Thyroid gland (tissue), 4 donors: ENCODE results near the gene ERICH6B. TPM values are rescaled to one million over a fixed set of nuclear protein-coding genes. Genes with fewer than 3 reads are reported as not detected.

Experiments
- DNase-seq, 2 donors: peaks; one replicate each; pipeline ENCODE4 v3.0.0-alpha.2; 2019
- H3K27ac ChIP-seq, 3 donors: fragments of 200-600 bp; sonication (generic); 1 replicate in 2 of 3; 2 replicates in 1 of 3; pipeline ENCODE4 v1.5.1; 2016 to 2019; ENCODE audit warnings: mild to moderate bottlenecking in 1 of 3, moderate library complexity in 1 of 3
- H3K27me3 ChIP-seq: fragments of 200-600 bp; sonication (generic); one replicate; pipeline ENCODE4 v1.5.1; 2019
- H3K36me3 ChIP-seq, 2 donors: fragments of 200-600 bp; sonication (generic); one replicate each; pipeline ENCODE4 v1.5.1; 2016 to 2019
- H3K4me1 ChIP-seq, 2 donors: fragments of 200-600 bp; sonication (generic); one replicate each; pipeline ENCODE4 v1.5.1; 2017 to 2019
- H3K4me3 ChIP-seq, 3 donors: fragments of 200-600 bp; sonication (generic); replicated peaks in 1 of 3; 1 replicate in 2 of 3; 2 replicates in 1 of 3; pipeline ENCODE4 v1.5.1; 2016; ENCODE audit warnings: mild to moderate bottlenecking in 1 of 3
- H3K9me3 ChIP-seq: fragments of 200-600 bp; sonication (generic); one replicate; pipeline ENCODE4 v1.5.1; 2017
- POLR2A ChIP-seq, 2 donors: fragments of 450-650 bp; IDR thresholded peaks; one replicate each; pipeline ENCODE4 v1.6.1; 2017; ENCODE audit warnings: antibody characterized with exemption in 2 of 2, mild to moderate bottlenecking in 2 of 2, moderate library complexity in 1 of 2
- WGBS, 2 donors: methylation state at CpG; one replicate each; pipeline ENCODE4 v1.1.5; 2017; 5-methylcytosine and 5-hydroxymethylcytosine counted together
- intact Hi-C: fragments of 100-400 bp; cut with DNase I; formaldehyde crosslinking; loops from one replicate; pipeline ENCODE4 v1.15.1; 2023
- total RNA-seq, 4 donors: library from RNA; depleted of rRNA; stranded (reverse); fragments of >200 nt; gene quantifications; one replicate each; pipeline ENCODE4 v1.2.3, GENCODE V29; 2016
- TF ChIP-seq, protein P1 (sequence below), 6 experiments: fragments of 200-600 bp in 3 of 6; fragments of 450-650 bp in 3 of 6; sonication (generic) in 3 of 6; IDR thresholded peaks; one replicate each; pipeline ENCODE4 v1.5.1; 2016 to 2019; ENCODE audit warnings: antibody characterized with exemption in 6 of 6, mild to moderate bottlenecking in 2 of 6, inconsistent platforms in 1 of 6, moderate library complexity in 1 of 6

ERICH6B gene
- total RNA-seq, 4 donors from 2014 or later: not detected

DNA sequence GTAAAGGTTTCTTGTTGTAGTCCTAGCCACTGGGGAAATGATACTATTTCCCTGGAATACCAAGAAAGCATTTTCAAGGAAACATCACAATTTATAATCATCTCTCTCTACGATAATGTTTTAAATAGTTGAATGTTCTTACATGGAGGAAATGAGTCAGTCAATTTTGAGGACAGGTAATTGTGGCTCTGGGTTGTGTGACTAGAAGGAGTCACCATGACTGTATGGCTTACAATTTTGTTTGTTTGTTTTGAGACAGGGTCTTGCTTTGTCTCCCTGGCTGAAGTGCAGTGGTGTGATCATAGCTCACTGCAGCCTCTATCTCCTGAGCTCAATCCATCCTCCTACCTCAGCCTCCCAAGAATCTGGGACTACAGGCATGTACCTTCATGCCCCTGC, 103.4 kb downstream of the ERICH6B start:
- TF ChIP-seq, protein P1, sequence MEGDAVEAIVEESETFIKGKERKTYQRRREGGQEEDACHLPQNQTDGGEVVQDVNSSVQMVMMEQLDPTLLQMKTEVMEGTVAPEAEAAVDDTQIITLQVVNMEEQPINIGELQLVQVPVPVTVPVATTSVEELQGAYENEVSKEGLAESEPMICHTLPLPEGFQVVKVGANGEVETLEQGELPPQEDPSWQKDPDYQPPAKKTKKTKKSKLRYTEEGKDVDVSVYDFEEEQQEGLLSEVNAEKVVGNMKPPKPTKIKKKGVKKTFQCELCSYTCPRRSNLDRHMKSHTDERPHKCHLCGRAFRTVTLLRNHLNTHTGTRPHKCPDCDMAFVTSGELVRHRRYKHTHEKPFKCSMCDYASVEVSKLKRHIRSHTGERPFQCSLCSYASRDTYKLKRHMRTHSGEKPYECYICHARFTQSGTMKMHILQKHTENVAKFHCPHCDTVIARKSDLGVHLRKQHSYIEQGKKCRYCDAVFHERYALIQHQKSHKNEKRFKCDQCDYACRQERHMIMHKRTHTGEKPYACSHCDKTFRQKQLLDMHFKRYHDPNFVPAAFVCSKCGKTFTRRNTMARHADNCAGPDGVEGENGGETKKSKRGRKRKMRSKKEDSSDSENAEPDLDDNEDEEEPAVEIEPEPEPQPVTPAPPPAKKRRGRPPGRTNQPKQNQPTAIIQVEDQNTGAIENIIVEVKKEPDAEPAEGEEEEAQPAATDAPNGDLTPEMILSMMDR (IDR thresholded peaks at IDR 0.05): no peak
- TF ChIP-seq POLR2A (IDR thresholded peaks at IDR 0.05): no peak
- intact Hi-C loops: no loop called here
- no peak for DNase-seq
- H3K36me3 ChIP-seq: peaks cover 20 to 36% of the 10 kb centered on the region in 2 donors
- no peak overlapping the region for H3K4me3 ChIP-seq
- no peaks in the 10 kb centered on the region for H3K4me1 ChIP-seq
- 74 to 85% methylated on average over 1 of the region's 1 CpG for WGBS, 2 donors
- H3K27ac ChIP-seq: no peak overlapping the region
- H3K9me3 ChIP-seq: no peaks in the 10 kb centered on the region
- H3K27me3 ChIP-seq: no peaks in the 10 kb centered on the region

DNA sequence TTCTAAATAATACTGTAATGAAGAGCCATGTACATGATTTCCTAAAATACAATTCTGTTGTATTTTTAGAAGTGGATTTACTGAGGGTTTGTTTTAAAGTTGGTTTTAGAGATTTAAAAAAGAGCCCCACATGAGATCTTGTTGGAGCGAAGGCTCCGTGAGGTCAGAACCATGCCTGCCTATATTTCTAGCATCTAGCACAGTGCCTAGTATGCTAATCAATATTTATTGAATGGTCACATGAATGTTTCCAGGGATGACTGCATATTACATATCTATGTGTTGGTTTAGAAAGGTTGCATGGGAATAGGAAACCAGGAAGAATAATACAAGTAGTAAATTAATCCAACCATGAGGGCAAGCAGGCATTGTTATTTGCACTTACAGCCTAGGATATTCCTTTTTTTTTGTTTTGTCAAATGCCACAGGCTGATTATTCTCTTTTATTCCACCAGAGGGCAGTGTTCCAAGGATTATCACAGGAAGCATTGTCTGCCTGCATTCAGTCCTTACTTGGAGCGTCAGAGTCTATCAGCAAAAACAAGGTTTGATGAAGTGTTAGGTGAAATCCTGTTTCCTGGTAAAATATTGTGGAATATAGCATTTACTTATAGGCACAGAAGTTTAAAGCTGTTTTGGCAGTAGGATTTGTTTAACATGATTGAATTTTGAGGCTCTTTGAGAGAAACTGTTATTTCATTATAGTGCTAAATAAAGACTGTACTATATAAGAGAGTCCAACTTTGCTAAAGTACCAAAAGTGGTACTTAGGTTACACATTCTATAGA, 104.0 kb downstream of the ERICH6B start:
- H3K4me1 ChIP-seq: no peaks in the 10 kb centered on the region
- no peak for TF ChIP-seq POLR2A (IDR thresholded peaks at IDR 0.05)
- TF ChIP-seq, protein P1 (IDR thresholded peaks at IDR 0.05): peak; percentile 66 to 93 (median 85)
- intact Hi-C loops: no loop called here
- H3K4me3 ChIP-seq: no peak overlapping the region
- WGBS, 2 donors: 69 to 70% methylated on average over 3 of the region's 3 CpGs
- no peak overlapping the region for H3K27ac ChIP-seq
- H3K36me3 ChIP-seq: peaks cover 24 to 34% of the 10 kb centered on the region in 2 donors
- peak; percentile 9 for DNase-seq
- no peaks in the 10 kb centered on the region for H3K27me3 ChIP-seq
- no peaks in the 10 kb centered on the region for H3K9me3 ChIP-seq

DNA sequence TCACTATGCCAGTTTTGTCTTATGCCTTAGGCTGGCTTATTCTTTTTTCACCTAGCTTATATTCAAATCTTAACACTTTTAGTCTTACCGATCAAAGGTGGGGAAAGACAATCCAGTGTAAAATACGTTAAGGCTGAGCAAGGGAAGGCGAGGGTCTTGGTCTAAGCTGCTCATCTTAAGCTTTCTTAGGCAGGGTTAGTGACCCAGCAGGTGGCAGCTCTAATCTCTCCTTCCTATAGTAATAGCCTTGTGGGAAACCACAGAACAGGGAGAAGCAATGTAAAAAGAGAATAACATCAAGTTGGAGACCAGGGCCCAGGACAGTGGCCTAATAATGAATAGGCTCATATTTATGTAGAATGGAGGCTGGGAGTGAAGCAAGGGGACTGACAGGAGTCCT, 104.9 kb downstream of the ERICH6B start:
- peaks cover 26 to 27% of the 10 kb centered on the region in 2 donors for H3K36me3 ChIP-seq
- H3K27me3 ChIP-seq: no peaks in the 10 kb centered on the region
- WGBS, 2 donors: 88 to 93% methylated on average over 3 of the region's 3 CpGs
- no peak for DNase-seq
- no peaks in the 10 kb centered on the region for H3K4me1 ChIP-seq
- TF ChIP-seq, protein P1 (IDR thresholded peaks at IDR 0.05): no peak
- no peak for TF ChIP-seq POLR2A (IDR thresholded peaks at IDR 0.05)
- intact Hi-C loops: no loop called here
- no peak overlapping the region for H3K4me3 ChIP-seq
- H3K9me3 ChIP-seq: no peaks in the 10 kb centered on the region
- H3K27ac ChIP-seq: no peak overlapping the region

DNA sequence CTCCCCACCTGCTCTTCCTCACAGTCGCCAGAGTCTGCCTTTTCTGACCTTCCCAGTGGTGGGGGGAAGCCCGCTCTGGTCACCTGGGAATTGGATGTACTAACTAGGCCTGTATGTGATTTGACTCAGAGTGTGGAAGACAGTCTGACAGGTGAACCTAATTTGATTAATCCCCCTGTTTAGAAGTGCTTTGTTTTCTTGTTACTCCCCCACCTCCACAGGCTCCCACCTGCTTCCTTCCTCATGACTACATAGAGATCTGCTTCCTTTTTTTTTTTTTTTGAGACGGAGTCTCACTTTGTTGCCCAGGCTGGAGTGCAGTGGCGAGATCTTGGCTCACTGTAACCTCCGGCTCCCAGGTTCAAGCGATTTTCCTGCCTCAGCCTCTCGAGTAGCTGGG, 106.8 kb downstream of the ERICH6B start:
- no peaks in the 10 kb centered on the region for H3K27me3 ChIP-seq
- DNase-seq: no peak
- no peaks in the 10 kb centered on the region for H3K4me1 ChIP-seq
- no peak overlapping the region for H3K4me3 ChIP-seq
- no peaks in the 10 kb centered on the region for H3K9me3 ChIP-seq
- 83 to 86% methylated on average over 7 of the region's 7 CpGs for WGBS, 2 donors
- intact Hi-C loops: no loop called here
- H3K27ac ChIP-seq: no peak overlapping the region
- no peak for TF ChIP-seq POLR2A (IDR thresholded peaks at IDR 0.05)
- TF ChIP-seq, protein P1 (IDR thresholded peaks at IDR 0.05): no peak
- peaks cover 22 to 34% of the 10 kb centered on the region in 2 donors for H3K36me3 ChIP-seq

DNA sequence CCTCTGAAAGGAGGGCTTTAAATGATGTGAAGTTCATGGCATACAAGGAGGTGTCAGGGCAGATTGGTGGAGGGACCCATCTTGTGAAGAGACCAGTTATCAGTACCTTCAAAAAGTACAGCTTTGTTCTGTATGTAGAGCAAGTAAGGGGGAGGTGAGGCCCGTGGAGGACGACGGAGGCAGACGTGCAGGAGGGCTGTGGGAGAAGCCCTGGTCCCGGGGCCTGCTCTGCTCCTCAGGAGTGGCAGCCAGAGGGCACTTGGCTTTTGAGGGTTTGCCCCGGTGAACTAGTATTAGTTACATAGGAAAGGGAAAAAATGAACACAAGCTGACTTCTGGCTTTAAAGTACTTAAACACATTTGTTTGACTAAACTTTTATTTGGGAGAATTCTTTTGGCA, 108.7 kb downstream of the ERICH6B start:
- no peaks in the 10 kb centered on the region for H3K27me3 ChIP-seq
- TF ChIP-seq, protein P1 (IDR thresholded peaks at IDR 0.05): no peak
- TF ChIP-seq POLR2A (IDR thresholded peaks at IDR 0.05): no peak
- H3K4me1 ChIP-seq: no peaks in the 10 kb centered on the region
- H3K27ac ChIP-seq: no peak overlapping the region
- H3K9me3 ChIP-seq: no peaks in the 10 kb centered on the region
- DNase-seq: no peak
- WGBS, 2 donors: 89 to 91% methylated on average over 6 of the region's 6 CpGs
- intact Hi-C loops: no loop called here
- H3K4me3 ChIP-seq: no peak overlapping the region
- peaks cover 20 to 40% of the 10 kb centered on the region in 2 donors for H3K36me3 ChIP-seq
